ENCODE measurements around the gene TEAD1. TPM values are rescaled to one million over a fixed set of nuclear protein-coding genes. Genes with fewer than 3 reads are reported as not detected.

TEAD1 gene
- total and polyA plus RNA-seq, 10 of the 15 experiments (the other 5 are each of a cell fraction or from before 2014, with no cell fraction given): 0.01 to 0.59 (median 0.04) TPM; not detected in 6

DNA sequence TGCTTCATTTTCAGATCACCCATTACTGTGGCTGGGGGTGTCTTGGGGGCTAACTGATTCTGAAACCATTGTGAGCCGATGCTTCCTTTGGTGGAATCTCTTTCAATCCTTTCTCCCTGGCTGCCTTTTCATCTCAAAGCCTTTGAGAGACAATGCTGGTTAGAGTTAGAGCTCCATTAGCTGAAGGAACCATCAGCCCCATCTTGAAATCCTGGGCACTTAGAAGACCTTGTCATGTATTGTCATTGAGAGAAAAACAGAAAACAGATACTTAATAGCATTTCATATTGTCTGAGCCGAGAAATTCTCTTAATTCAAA, 6.7 kb downstream of the TEAD1 start:
- DNase-seq (ENCODE audit: low read depth, low spot score) (no peak), FAIRE-seq (no peak), ATAC-seq (no peak)
- Histone ChIP-seq H3K27ac (ENCODE audit: control insufficient read depth, insufficient read depth) (no peak overlapping the region), H4K20me1 (ENCODE audit: control insufficient read depth, insufficient read depth) (no peaks in the 10 kb centered on the region), H3K9me3 (replicated peaks; ENCODE audit: control insufficient read depth, insufficient read depth, low read length) (no peaks in the 10 kb centered on the region), H3K4me3 (no peak overlapping the region), H3K4me2 (ENCODE audit: control insufficient read depth, insufficient read depth) (no peak overlapping the region), H2AFZ (ENCODE audit: control insufficient read depth, low read depth, low read length) (no peak overlapping the region), H3K36me3 (ENCODE audit: control insufficient read depth in 2 of 2, insufficient read depth in 2 of 2, low read length in 1 of 2) (no peaks in the 10 kb centered on the region), H3K4me1 (ENCODE audit: control insufficient read depth, insufficient read depth, low read length) (no peaks in the 10 kb centered on the region), H3K79me2 (ENCODE audit: control insufficient read depth, insufficient read depth, low read length) (no peaks in the 10 kb centered on the region), H3K27me3 (replicated peaks in 1 of 2; ENCODE audit: control insufficient read depth in 2 of 2, insufficient read depth in 2 of 2, low read length in 1 of 2) (peaks cover 10 to 21% of the 10 kb centered on the region in 2 experiments), H3K9ac (ENCODE audit: control insufficient read depth, insufficient read depth, low read length) (no peak overlapping the region)
- in situ Hi-C loops (cut with MboI) (no loop called here), intact Hi-C loops (cut with micrococcal nuclease; ENCODE audit: unreplicated experiment) (no loop called here)
- ChIA-PET RAD21 (ENCODE audit: unreplicated experiment) (no interaction called here), POLR2A (interaction anchor here (0.5 kb wide), 1 partner anchor 36 kb away, joined by 3 read pairs; no protein-coding TSS in a partner anchor), CTCF (no interaction called here), SMC1A (ENCODE audit: uncharacterized antibody, unreplicated experiment) (no interaction called here)
- TF ChIP-seq, protein P1, sequence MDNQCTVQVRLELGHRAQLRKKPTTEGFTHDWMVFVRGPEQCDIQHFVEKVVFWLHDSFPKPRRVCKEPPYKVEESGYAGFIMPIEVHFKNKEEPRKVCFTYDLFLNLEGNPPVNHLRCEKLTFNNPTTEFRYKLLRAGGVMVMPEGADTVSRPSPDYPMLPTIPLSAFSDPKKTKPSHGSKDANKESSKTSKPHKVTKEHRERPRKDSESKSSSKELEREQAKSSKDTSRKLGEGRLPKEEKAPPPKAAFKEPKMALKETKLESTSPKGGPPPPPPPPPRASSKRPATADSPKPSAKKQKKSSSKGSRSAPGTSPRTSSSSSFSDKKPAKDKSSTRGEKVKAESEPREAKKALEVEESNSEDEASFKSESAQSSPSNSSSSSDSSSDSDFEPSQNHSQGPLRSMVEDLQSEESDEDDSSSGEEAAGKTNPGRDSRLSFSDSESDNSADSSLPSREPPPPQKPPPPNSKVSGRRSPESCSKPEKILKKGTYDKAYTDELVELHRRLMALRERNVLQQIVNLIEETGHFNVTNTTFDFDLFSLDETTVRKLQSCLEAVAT (IDR thresholded peaks at IDR 0.05): no peak
- no peak for TF ChIP-seq SUZ12 (IDR thresholded peaks at IDR 0.05; ENCODE audit: unreplicated experiment)
- no peak for TF ChIP-seq NFIC (IDR thresholded peaks at IDR 0.05; ENCODE audit: low read depth, low read length)
- TF ChIP-seq JUNB (IDR thresholded peaks at IDR 0.05): no peak
- TF ChIP-seq TBL1XR1 (IDR thresholded peaks at IDR 0.05; ENCODE audit: low read depth, low read length): no peak
- TF ChIP-seq BRCA1 (IDR thresholded peaks at IDR 0.05; ENCODE audit: low read depth, low read length): no peak
- no peak for TF ChIP-seq CREB1 (IDR thresholded peaks at IDR 0.05; ENCODE audit: low read depth)
- no peak for TF ChIP-seq EP300 (IDR thresholded peaks at IDR 0.05; ENCODE audit: borderline replicate concordance in 1 of 2, control insufficient read depth in 1 of 2, low read depth in 2 of 2, low read length in 2 of 2)
- TF ChIP-seq TARDBP (IDR thresholded peaks at IDR 0.05; ENCODE audit: borderline replicate concordance): no peak
- TF ChIP-seq ZBED1 (IDR thresholded peaks at IDR 0.05; ENCODE audit: borderline replicate concordance): no peak
- no peak for TF ChIP-seq KLF5 (IDR thresholded peaks at IDR 0.05; ENCODE audit: partially characterized antibody)
- no peak for TF ChIP-seq TCF12 (IDR thresholded peaks at IDR 0.05; ENCODE audit: low read depth, low read length)
- no TSS peak for BruUV-seq (replicated peaks)
- WGBS (ENCODE audit: insufficient coverage, insufficient replicate concordance, low lambda C conversion rate, missing lambda C conversion rate): 0% methylated on average over 2 of the region's 2 CpGs
